ENCODE data around the gene HSPA12B. TPM values are rescaled to one million over a fixed set of nuclear protein-coding genes. Genes with fewer than 3 reads are reported as not detected.

HSPA12B gene
- total and polyA plus RNA-seq, 2 of the 8 experiments (the other 6 are each of a cell fraction or from before 2014, with no cell fraction given): 2.2 to 4.3 TPM

DNA sequence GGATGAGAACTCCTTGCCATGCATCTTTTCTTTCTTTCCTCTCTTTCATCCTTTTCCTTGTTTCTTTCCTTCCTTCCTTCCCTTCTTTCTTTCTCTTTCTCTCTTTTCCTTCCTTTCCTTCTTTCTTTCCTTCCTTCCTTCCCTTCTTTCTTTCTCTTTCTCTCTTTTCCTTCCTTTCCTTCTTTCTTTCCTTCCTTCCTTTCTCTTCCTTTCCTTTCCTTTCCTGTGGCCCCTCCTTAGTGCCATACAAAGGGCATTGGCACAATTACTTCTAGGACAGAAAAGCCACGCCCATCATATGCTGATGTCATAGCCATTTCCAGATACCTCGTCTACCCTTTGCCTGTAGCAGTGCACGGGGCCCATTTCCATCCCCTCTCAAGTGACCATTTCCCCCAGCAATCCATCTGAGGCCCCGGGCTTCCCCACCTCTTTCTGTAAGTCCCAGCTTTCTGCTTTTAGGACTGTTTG, 56.2 kb downstream of the HSPA12B start:
- no peak for DNase-seq (ENCODE audit: low read depth in 1 of 2, low spot score in 2 of 2)
- no peak overlapping the region for H3K18ac ChIP-seq (ENCODE audit: extremely low read depth, low read length)
- no peak overlapping the region for H3K4me2 ChIP-seq (ENCODE audit: insufficient read depth in 1 of 2, low read depth in 2 of 2, low read length in 2 of 2)
- H4K5ac ChIP-seq (ENCODE audit: insufficient read length, low read depth, low read length): no peak overlapping the region
- 55% methylated on average over 4 of the region's 4 CpGs; no CpG with 5 or more reads in 1 of the 2 experiments for WGBS, 2 experiments (ENCODE audit: extremely low coverage in 1 of 2, insufficient coverage in 1 of 2, insufficient read length in 1 of 2, insufficient replicate concordance in 2 of 2, low coverage in 1 of 2, low lambda C conversion rate in 2 of 2, missing lambda C conversion rate in 1 of 2)
- H3K4me3 ChIP-seq (ENCODE audit: extremely low read depth in 1 of 4, insufficient read depth in 2 of 4, low read depth in 3 of 4, low read length in 4 of 4): no peak overlapping the region
- H3K36me3 ChIP-seq (ENCODE audit: control insufficient read depth in 2 of 4, insufficient read depth in 4 of 4, low read length in 3 of 4): peaks cover 0 to 5% (median 0%) of the 10 kb centered on the region in 4 experiments; a peak in 2 of 8 replicates
- H3K27me3 ChIP-seq (replicated peaks in 1 of 4; ENCODE audit: control insufficient read depth in 3 of 4, extremely low read depth in 1 of 4, insufficient read depth in 3 of 4, low read length in 3 of 4): peaks cover 0 to 3% (median 0%) of the 10 kb centered on the region in 4 experiments; a peak in 3 of 7 replicates
- H2AK5ac ChIP-seq (ENCODE audit: low read depth, low read length): no peak overlapping the region
- peaks cover 7 to 11% of the 10 kb centered on the region in 2 experiments for H4K20me1 ChIP-seq (replicated peaks in 1 of 2; ENCODE audit: control insufficient read depth in 1 of 2, insufficient read depth in 2 of 2, low read length in 2 of 2)
- no peak overlapping the region for H3K9ac ChIP-seq (replicated peaks in 1 of 4; ENCODE audit: extremely low read depth in 1 of 4, low read depth in 3 of 4, low read length in 3 of 4)
- H3K23me2 ChIP-seq (ENCODE audit: low read depth, low read length): peaks cover 3% of the 10 kb centered on the region; the same call in 1 of the 2 replicates
- no peak overlapping the region for H2BK15ac ChIP-seq (ENCODE audit: low read length)
- peaks cover 0 to 13% (median 6%) of the 10 kb centered on the region in 4 experiments; a peak in 6 of 7 replicates for H3K4me1 ChIP-seq (replicated peaks in 1 of 4; ENCODE audit: control insufficient read depth in 3 of 4, insufficient read depth in 4 of 4, low read length in 3 of 4)
- no peak overlapping the region for H3K27ac ChIP-seq (ENCODE audit: low read depth, low read length)
- no peaks in the 10 kb centered on the region for H3K9me3 ChIP-seq (ENCODE audit: insufficient read depth in 2 of 2, low read depth in 1 of 2, low read length in 1 of 2)
- no peak overlapping the region for H3K56ac ChIP-seq (replicated peaks; ENCODE audit: insufficient read length, low read depth, low read length)
- H3K23ac ChIP-seq (ENCODE audit: insufficient read length): no peak overlapping the region
- FAIRE-seq: no peak
- ChIA-PET POLR2A (ENCODE audit: partially characterized antibody) (interaction anchor here (0.9 to 2.8 kb wide), 3 partner anchors 9 to 32 kb away, joined by 3 to 15 read pairs (median 3); partner anchors contain the start of gene AP5S1), CTCF (ENCODE audit: partially characterized antibody) (interaction anchor here (0.6 to 9.5 kb wide), 13 partner anchors 12 to 282 kb away, joined by 3 to 128 read pairs (median 4); partner anchors contain the start of gene AP5S1)
- H3K79me2 ChIP-seq (ENCODE audit: control insufficient read depth in 1 of 2, insufficient read depth in 2 of 2, low read length in 2 of 2): peaks cover 0 to 10% of the 10 kb centered on the region in 2 experiments; a peak in 1 of 4 replicates
- H2BK120ac ChIP-seq (replicated peaks; ENCODE audit: low read depth, low read length): no peak overlapping the region
- peaks cover 11% of the 10 kb centered on the region for H3K79me1 ChIP-seq (ENCODE audit: low read depth, low read length)
- no peak overlapping the region for H4K91ac ChIP-seq (replicated peaks; ENCODE audit: insufficient read length, low read length)
- no peak overlapping the region for H2BK12ac ChIP-seq (ENCODE audit: low read depth, low read length)
- no peak overlapping the region for H3K4ac ChIP-seq (replicated peaks; ENCODE audit: insufficient read length, low read depth, low read length)
- H2AFZ ChIP-seq (ENCODE audit: low read length): no peak overlapping the region
- no peak overlapping the region for H3K14ac ChIP-seq (ENCODE audit: insufficient read length)
- H2BK5ac ChIP-seq (ENCODE audit: low read depth, low read length): no peak overlapping the region
- H4K8ac ChIP-seq (ENCODE audit: extremely low read depth, insufficient read depth, low read length): no peak overlapping the region
- H2BK20ac ChIP-seq (ENCODE audit: low read length): no peak overlapping the region
- no peak for TF ChIP-seq GABPA (IDR thresholded peaks at IDR 0.05; ENCODE audit: borderline replicate concordance, insufficient read depth, low read length)
- no peak for TF ChIP-seq CTBP2 (IDR thresholded peaks at IDR 0.05; ENCODE audit: borderline replicate concordance, insufficient read depth, insufficient read length, low read length)
- no peak for TF ChIP-seq EZH2 (IDR thresholded peaks at IDR 0.05; ENCODE audit: low read depth, low read length, severe bottlenecking)
- TF ChIP-seq CEBPB (IDR thresholded peaks at IDR 0.05; ENCODE audit: low read depth, low read length): no peak
- no peak for TF ChIP-seq POU5F1 (IDR thresholded peaks at IDR 0.05; ENCODE audit: low read depth, low read length)
- TF ChIP-seq POLR2A (IDR thresholded peaks at IDR 0.05; ENCODE audit: control extremely low read depth in 1 of 2, low read depth in 2 of 2, low read length in 2 of 2): no peak
- no peak for TF ChIP-seq ASH2L (IDR thresholded peaks at IDR 0.05; ENCODE audit: low read length)
- no peak for TF ChIP-seq RFX5 (IDR thresholded peaks at IDR 0.05; ENCODE audit: borderline replicate concordance, low read depth, low read length)
- TF ChIP-seq CHD1 (IDR thresholded peaks at IDR 0.05; ENCODE audit: low read depth, low read length): no peak
- TF ChIP-seq RNF2 (IDR thresholded peaks at IDR 0.05; ENCODE audit: borderline replicate concordance, low read depth, low read length, missing control alignments, poor library complexity, severe bottlenecking): no peak
- TF ChIP-seq BCL11A (IDR thresholded peaks at IDR 0.05; ENCODE audit: low read depth in 2 of 2, low read length in 2 of 2): no peak
- TF ChIP-seq BACH1 (IDR thresholded peaks at IDR 0.05; ENCODE audit: low read length): no peak

Data from H1 (cell line).